Activated CD4-positive, CD25-positive, alpha-beta regulatory T cell treated with anti-CD3 and anti-CD28 coated beads, Interleukin-2, amount 50 U/mL, for 72 hours (primary cell): ENCODE measurements around the gene OR51A4.
"Not testable (repeated sequence)": the region's sequence is repeated elsewhere in the genome, so short reads cannot be mapped to it uniquely, and the experiment has no call there.

ENCODE experiments used
- DNase-seq: peaks from one replicate; pipeline ENCODE4 v3.0.0; 2021

Gene OR51A4

DNA sequence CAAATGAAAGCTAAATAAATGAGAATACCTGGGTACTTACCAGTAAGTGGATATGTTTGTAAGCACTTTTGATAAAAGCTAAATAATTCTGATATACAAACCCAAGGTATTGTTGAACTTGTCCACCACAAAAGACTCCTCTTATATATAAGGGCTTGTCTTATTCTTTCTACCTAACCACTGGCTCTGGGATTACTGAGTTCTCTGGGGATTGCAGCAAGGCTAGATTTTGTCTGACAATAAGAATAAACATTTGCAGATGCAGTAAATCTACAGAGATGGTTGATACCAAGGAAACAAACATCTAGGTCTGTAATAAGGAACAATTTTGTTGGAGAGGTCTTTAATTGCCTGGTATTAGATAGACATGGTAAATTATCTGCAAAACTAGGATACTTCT lies at the start of gene OR51A4:
Gene OR51A4, minus strand, starts transcription at position 101 of the 400 bp plus-strand sequence. CDS start 505 bp downstream, outside the sequence.
- DNase-seq: no peak

DNA sequence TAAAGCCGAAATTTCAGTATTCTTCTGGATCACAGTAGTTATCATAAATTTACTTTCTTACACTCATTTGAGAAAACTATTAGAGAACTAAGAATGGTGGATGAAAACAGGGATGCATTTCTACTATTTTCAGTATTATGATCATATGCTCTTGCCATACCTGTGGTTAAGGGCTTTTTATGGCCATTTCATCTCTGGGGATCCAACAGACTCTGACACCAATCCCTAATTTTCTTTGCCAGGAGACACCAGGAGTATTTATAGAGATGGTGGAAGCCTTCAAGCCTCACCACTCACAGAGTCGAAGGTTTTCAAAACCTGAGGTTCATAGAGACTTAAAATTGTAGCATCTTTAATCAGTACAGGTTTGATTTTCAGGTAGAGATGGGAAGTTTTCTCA lies 47.1 kb upstream of the OR51A4 start, which contains the start of gene OR51L1:
Gene OR51L1, plus strand, starts transcription at position 301 of the 400 bp plus-strand sequence. CDS start 4,132 bp downstream, outside the sequence.
- DNase-seq: no peak

- DNase-seq: no peak
Observed at GRCh38 chr11:4991060-4991459, 43.7 kb upstream of the OR51A4 start.

- DNase-seq: no peak
Observed at GRCh38 chr11:4983841-4984240, 36.4 kb upstream of the OR51A4 start.

GRCh38 chr11:4982678-4983077 lies 35.3 kb upstream of the OR51A4 start:
- no peak for DNase-seq

GRCh38 chr11:4979036-4979435 lies 31.6 kb upstream of the OR51A4 start:
- DNase-seq: no peak

- DNase-seq: no peak
Observed at GRCh38 chr11:4975436-4975835, 28.0 kb upstream of the OR51A4 start.

GRCh38 chr11:4962816-4963215 lies 15.4 kb upstream of the OR51A4 start:
- no peak for DNase-seq

GRCh38 chr11:4960877-4961276 lies 13.5 kb upstream of the OR51A4 start:
- DNase-seq: no peak

DNA sequence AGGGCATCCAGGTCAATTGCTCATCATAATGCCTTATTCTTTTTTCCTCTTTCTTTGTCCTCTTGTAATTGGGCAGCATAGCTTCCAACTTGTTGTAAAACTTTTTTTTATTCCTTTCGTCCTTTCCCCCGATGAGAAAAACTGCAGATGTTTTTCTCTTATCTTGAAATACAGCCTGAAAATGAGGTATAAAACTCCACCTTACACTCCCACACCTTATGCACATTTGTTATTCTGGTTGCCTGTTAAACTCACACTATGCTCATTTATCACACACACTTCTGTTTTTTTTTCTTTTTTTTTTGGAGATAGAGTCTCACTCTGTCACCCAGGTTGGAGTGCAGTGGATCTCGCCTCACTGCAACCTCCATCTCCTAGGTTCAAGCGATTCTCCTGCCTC lies 10.0 kb upstream of the OR51A4 start:
- no peak for DNase-seq

DNA sequence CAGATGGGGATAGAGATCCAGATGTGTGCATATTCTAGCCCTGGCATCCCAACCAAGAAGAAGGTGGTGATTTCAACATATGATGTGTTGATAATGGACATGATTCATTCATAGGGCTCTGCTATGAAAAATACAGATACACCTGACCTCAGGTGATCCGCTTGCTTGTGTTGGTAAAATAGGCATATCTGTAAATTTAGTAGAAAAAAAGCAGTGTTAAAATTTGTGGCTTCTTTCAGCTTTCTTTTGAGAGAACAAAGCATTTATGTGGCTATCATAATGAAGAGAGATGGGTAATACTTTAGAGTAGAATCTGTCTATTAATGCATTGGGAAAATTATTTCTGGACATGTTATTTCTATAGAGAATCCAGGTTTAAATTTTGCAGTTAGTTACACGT lies 8.2 kb upstream of the OR51A4 start, which contains the start of gene OR51A2:
Gene OR51A2, minus strand, starts transcription at position 101 of the 400 bp plus-strand sequence. Its CDS starts 0 bp downstream, at position 101.
- not testable (repeated sequence) for DNase-seq

DNA sequence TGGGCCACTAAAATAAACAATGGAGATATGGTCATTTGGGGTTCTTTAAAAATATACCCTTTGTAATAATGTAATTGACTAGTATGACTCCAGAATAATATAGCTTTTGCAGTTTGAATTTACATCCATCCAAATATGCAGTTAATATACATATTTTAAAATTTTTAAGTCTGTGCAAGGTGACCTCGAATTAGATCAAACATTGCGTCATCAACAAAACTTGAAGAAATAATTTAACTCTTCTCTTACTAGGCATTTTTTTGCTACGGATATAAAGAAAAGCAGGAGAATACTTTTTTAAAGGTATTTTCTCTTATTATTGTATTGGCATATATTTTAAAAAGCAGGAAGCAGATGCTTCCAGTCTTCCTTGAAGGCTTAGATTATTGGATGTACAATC lies 10.7 kb downstream of the OR51A4 start:
- DNase-seq: no peak

DNA sequence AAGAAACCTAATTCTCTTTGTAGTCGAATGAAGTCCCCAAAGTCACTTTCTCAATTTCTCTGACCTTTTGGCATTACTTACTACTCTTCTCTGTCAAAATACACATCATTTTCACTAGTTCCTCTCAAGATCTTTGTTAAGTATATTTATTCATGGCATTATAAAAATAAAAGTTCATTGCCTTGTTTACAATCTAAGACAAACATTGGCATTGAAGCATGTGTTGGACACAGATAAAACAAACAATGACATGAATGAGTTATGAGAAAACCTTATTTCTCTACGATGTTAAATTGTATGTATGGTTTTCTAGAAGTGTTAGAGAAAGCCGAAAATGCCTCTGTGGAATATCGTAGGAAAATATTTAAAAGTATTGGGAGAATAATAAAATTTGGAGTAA lies 14.7 kb downstream of the OR51A4 start:
- DNase-seq: no peak

DNA sequence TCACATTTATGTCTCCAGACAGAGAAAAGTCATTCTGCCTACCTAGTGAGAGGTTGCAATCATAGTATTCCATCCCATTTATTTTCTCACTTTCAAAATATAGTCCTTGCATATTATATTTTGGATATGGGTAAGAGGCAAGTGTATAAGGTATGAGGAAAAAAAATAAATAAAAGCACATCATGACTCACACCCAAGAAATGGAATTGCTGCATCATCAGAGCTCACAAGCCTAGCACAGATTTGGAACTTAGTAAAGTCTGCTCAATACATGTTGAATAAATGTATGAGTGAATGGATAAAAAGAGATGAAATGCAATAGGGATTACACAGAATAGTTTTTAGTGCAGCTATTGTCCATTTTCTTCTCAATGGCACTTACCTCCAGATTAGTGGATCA lies 20.8 kb downstream of the OR51A4 start:
- no peak for DNase-seq

- no peak for DNase-seq
Observed at GRCh38 chr11:4924239-4924638, 23.2 kb downstream of the OR51A4 start, which contains the start of gene OR51G1. Gene OR51G1, minus strand, starts transcription at chr11:4924339. Its CDS starts 0 bp downstream, at chr11:4924339.

DNA sequence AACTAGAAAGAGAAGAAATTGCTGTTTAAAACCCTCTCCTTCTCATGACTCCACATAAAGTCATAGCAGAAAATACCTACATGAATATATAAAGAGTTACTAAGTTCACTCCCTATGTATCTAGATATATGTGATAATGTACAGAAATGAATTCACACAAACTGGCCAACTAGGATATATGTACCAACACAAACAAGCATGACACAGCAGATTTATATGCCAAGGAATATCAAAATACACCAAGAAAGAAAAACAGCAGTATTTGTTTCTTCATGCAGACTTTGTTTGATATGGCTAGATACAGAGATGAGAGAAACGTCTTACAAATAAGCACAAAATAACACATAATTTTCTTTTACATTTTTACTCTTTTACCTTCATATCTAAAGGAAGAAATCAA lies 25.1 kb downstream of the OR51A4 start:
- no peak for DNase-seq

GRCh38 chr11:4921796-4922195 lies 25.6 kb downstream of the OR51A4 start:
- no peak for DNase-seq

DNA sequence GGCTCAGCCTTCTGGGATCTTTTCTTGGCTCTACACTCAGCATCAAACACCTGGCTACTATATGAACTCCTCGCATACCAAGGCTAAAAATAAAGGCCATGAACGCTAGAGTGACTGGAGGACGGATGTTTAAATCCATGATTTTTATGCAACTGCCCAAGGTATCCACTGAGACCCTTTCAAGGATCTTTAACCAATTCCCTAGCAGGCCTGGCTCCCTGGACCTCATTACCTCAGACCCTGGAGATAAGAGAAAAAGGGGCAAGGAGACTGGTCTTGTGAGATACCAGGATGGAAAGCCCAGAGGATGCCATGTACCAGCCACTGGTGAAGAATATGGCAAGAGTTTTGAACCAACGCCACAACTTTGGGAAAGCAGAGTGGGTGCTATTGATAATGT lies 28.2 kb downstream of the OR51A4 start, which contains the start of gene OR51G2:
Gene OR51G2, minus strand, starts transcription at position 101 of the 400 bp plus-strand sequence. CDS start 3,687 bp downstream, outside the sequence.
- DNase-seq: no peak

GRCh38 chr11:4916581-4916980 lies 30.8 kb downstream of the OR51A4 start:
- DNase-seq: no peak

- DNase-seq: no peak
Observed at GRCh38 chr11:4903484-4903883, 43.9 kb downstream of the OR51A4 start, which contains the start of gene OR51A7. Gene OR51A7, plus strand, starts transcription at chr11:4903783. Its CDS starts 3,587 bp downstream, at chr11:4907370.
